Calu3 (cell line): ENCODE data around the gene KRT23. TPM values are rescaled to one million over a fixed set of nuclear protein-coding genes. Genes with fewer than 3 reads are reported as not detected.

Experiments used
- BruUV-seq: library from RNA; stranded (reverse); fragments of 400-500 nt; replicated peaks from 2 replicates; lab custom pipeline; 2021; lab: Mats Ljungman, UMichigan
- CTCF ChIA-PET: fragments of 300-600 bp; sonication (Branson Sonifier 250); formaldehyde crosslinking; loops from one replicate; lab custom pipeline; 2022; ENCODE audit warnings: antibody characterized with exemption; lab: Charles Lee
- DNase-seq: peaks from one replicate; pipeline ENCODE4 v3.0.0; 2022
- H3K27ac Mint-ChIP-seq: one replicate; pipeline ENCODE4 v1.8.0; 2022; ENCODE audit warnings: mixed read lengths; ENCODE audit not compliant: unreplicated experiment
- H3K27me3 Mint-ChIP-seq: one replicate; pipeline ENCODE4 v1.8.0; 2022; ENCODE audit warnings: mixed read lengths; ENCODE audit not compliant: unreplicated experiment
- H3K36me3 Mint-ChIP-seq: one replicate; pipeline ENCODE4 v1.8.0; 2022; ENCODE audit warnings: mild to moderate bottlenecking, moderate library complexity, mixed read lengths; ENCODE audit not compliant: insufficient read depth, unreplicated experiment
- H3K4me1 Mint-ChIP-seq: one replicate; pipeline ENCODE4 v1.8.0; 2022; ENCODE audit warnings: mild to moderate bottlenecking, low read depth, mixed read lengths; ENCODE audit not compliant: unreplicated experiment
- H3K4me3 Mint-ChIP-seq: one replicate; pipeline ENCODE4 v1.8.0; 2022; ENCODE audit warnings: mild to moderate bottlenecking, low read depth, moderate library complexity, mixed read lengths; ENCODE audit not compliant: unreplicated experiment
- H3K9me3 Mint-ChIP-seq: one replicate; pipeline ENCODE4 v1.8.0; 2022; ENCODE audit warnings: low read depth, mixed read lengths; ENCODE audit not compliant: unreplicated experiment
- intact Hi-C: fragments of 100-400 bp; cut with micrococcal nuclease; formaldehyde crosslinking; loops from one replicate; pipeline ENCODE4 v1.10.0; 2022; ENCODE audit not compliant: unreplicated experiment
- total RNA-seq: library from RNA; stranded (reverse); gene quantifications from 2 replicates; pipeline ENCODE4 v1.2.3, GENCODE V29; 2022
- TF ChIP-seq, protein P1 (sequence below): fragments of 200-600 bp; IDR thresholded peaks from one replicate; pipeline ENCODE4 v1.8.0; 2022; ENCODE audit warnings: antibody characterized with exemption; ENCODE audit not compliant: unreplicated experiment

Gene KRT23
- total RNA-seq, 1 experiment from 2014 or later = 1,389 TPM

GRCh38 chr17:40932608-40933007, 4.8 kb downstream of the KRT23 start:
- intact Hi-C loops = loop anchor here (10.0 kb wide), 1 partner anchor 592 kb away; the partner anchor contains the start of gene KRT19
- DNase-seq = no peak
- H3K27ac Mint-ChIP-seq = peak overlapping the region; percentile 96
- peaks cover 100% of the 10 kb centered on the region for H3K36me3 Mint-ChIP-seq
- H3K4me3 Mint-ChIP-seq = peak overlapping the region; percentile 71
- no TSS peak for BruUV-seq
- no peaks in the 10 kb centered on the region for H3K27me3 Mint-ChIP-seq
- TF ChIP-seq, protein P1, sequence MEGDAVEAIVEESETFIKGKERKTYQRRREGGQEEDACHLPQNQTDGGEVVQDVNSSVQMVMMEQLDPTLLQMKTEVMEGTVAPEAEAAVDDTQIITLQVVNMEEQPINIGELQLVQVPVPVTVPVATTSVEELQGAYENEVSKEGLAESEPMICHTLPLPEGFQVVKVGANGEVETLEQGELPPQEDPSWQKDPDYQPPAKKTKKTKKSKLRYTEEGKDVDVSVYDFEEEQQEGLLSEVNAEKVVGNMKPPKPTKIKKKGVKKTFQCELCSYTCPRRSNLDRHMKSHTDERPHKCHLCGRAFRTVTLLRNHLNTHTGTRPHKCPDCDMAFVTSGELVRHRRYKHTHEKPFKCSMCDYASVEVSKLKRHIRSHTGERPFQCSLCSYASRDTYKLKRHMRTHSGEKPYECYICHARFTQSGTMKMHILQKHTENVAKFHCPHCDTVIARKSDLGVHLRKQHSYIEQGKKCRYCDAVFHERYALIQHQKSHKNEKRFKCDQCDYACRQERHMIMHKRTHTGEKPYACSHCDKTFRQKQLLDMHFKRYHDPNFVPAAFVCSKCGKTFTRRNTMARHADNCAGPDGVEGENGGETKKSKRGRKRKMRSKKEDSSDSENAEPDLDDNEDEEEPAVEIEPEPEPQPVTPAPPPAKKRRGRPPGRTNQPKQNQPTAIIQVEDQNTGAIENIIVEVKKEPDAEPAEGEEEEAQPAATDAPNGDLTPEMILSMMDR = no peak
- peaks cover 45% of the 10 kb centered on the region for H3K4me1 Mint-ChIP-seq
- no peaks in the 10 kb centered on the region for H3K9me3 Mint-ChIP-seq
- CTCF ChIA-PET = interaction anchor here (0.6 to 6.1 kb wide), 20 partner anchors 10 to 808 kb away, joined by 3 to 33 read pairs (median 5); no protein-coding TSS in a partner anchor

DNA sequence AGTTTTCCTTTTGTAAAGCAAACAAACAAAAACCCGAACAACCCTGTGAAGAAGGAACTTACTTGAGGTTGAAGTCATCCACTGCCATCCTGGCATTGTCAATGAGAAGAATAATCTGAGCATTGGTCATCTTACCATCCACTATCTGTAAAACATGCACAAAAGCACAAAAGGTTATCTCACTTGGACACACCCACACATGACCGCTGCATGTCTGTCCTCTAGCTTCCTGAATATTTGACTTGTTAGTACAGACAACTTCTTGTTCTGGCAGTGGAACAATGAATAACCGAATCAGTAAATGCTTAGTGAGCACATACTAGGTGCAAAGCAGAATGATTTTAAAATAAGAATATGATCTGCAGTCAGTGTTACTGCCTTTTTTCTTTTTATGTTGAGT, 6.1 kb downstream of the KRT23 start:
- no TSS peak for BruUV-seq
- Mint-ChIP-seq H3K4me3 (peak overlapping the region; percentile 71), H3K36me3 (peaks cover 100% of the 10 kb centered on the region), H3K27me3 (no peaks in the 10 kb centered on the region), H3K4me1 (peaks cover 44% of the 10 kb centered on the region), H3K9me3 (no peaks in the 10 kb centered on the region), H3K27ac (peak overlapping the region; percentile 96)
- CTCF ChIA-PET = interaction anchor here (0.6 to 2.3 kb wide), 7 partner anchors 9 to 141 kb away, joined by 4 to 12 read pairs (median 5); partner anchors contain the start of gene KRTAP1-1
- intact Hi-C loops = loop anchor here (10.0 kb wide), 1 partner anchor 593 kb away; the partner anchor contains the start of gene KRT19
- TF ChIP-seq, protein P1 = no peak
- DNase-seq = no peak

DNA sequence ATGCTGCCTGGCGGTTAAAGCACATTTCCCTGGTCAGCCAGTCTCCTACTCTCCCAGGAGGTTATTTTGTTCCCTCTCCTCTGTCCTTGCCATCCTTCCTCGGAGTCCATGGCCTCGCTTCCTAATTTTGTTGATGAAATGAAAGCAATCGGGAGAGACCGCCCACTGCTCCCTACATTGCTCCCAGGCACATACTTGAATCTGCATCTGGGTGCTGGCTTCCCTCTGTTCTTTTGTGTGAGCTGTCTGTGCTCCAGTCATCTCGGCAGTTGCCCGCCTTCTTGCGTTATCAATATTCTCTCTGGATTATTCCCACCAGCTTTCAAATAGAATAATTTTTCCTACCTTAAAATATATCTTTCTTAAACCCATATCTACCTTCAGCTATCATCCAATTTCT, 11.1 kb downstream of the KRT23 start:
- H3K9me3 Mint-ChIP-seq = no peaks in the 10 kb centered on the region
- BruUV-seq = no TSS peak
- peaks cover 61% of the 10 kb centered on the region for H3K4me1 Mint-ChIP-seq
- intact Hi-C loops = no loop called here
- H3K4me3 Mint-ChIP-seq = peak overlapping the region; percentile 0
- TF ChIP-seq, protein P1 = no peak
- peaks cover 100% of the 10 kb centered on the region for H3K36me3 Mint-ChIP-seq
- no peak for DNase-seq
- no peaks in the 10 kb centered on the region for H3K27me3 Mint-ChIP-seq
- CTCF ChIA-PET = no interaction called here
- H3K27ac Mint-ChIP-seq = peak overlapping the region; percentile 54

GRCh38 chr17:40922239-40922638, 15.2 kb downstream of the KRT23 start:
- Mint-ChIP-seq H3K27me3 (no peaks in the 10 kb centered on the region), H3K4me1 (peaks cover 69% of the 10 kb centered on the region), H3K27ac (peak overlapping the region; percentile 96), H3K36me3 (peaks cover 98% of the 10 kb centered on the region), H3K4me3 (peak overlapping the region; percentile 26), H3K9me3 (no peaks in the 10 kb centered on the region)
- CTCF ChIA-PET = interaction anchor here (0.7 to 2.9 kb wide), 5 partner anchors 10 to 619 kb away, joined by 5 to 11 read pairs (median 8); no protein-coding TSS in a partner anchor
- TF ChIP-seq, protein P1 = no peak
- DNase-seq = peak; percentile 93
- intact Hi-C loops = no loop called here
- no TSS peak for BruUV-seq
